NCI-H2081 treated with DMSO at 0.1 percent for 48 hours (cell line): Measurements from ENCODE around the gene DOK4.
"Not testable (repeated sequence)": the region's sequence is repeated elsewhere in the genome, so short reads cannot be mapped to it uniquely, and the experiment has no call there.

Experiments used
- DNase-seq: peaks from one replicate; lab custom pipeline; 2025; lab: John Stamatoyannopoulos, UW

DOK4 gene

GRCh38 chr16:57501492-57501891 lies 15.2 kb upstream of the DOK4 start:
- DNase-seq = no peak

GRCh38 chr16:57500578-57501111 lies 14.4 kb upstream of the DOK4 start:
- DNase-seq = no peak

- not testable (repeated sequence) for DNase-seq
Measured at GRCh38 chr16:57499941-57500340, 13.6 kb upstream of the DOK4 start.

- DNase-seq = no peak
Measured at GRCh38 chr16:57498031-57498430, 11.7 kb upstream of the DOK4 start.

- DNase-seq = no peak
Measured at GRCh38 chr16:57497121-57497520, 10.8 kb upstream of the DOK4 start.

GRCh38 chr16:57493767-57494166 lies 7.5 kb upstream of the DOK4 start:
- no peak for DNase-seq

- DNase-seq = no peak
Measured at GRCh38 chr16:57489229-57489628, 2.9 kb upstream of the DOK4 start.

- DNase-seq = no peak
Measured at GRCh38 chr16:57486858-57487834, 853 bp upstream of the DOK4 start.

- DNase-seq = no peak
Measured at GRCh38 chr16:57485091-57485915, 990 bp downstream of the DOK4 start.

GRCh38 chr16:57484515-57485005 lies 1.7 kb downstream of the DOK4 start:
- no peak for DNase-seq

GRCh38 chr16:57483725-57484514 lies 2.4 kb downstream of the DOK4 start:
- no peak for DNase-seq

- DNase-seq = no peak
Measured at GRCh38 chr16:57482845-57483545, 3.3 kb downstream of the DOK4 start.

- no peak for DNase-seq
Measured at GRCh38 chr16:57481421-57481820, 4.9 kb downstream of the DOK4 start.

GRCh38 chr16:57480754-57481230 lies 5.5 kb downstream of the DOK4 start:
- DNase-seq = no peak

- no peak for DNase-seq
Measured at GRCh38 chr16:57479976-57480753, 6.1 kb downstream of the DOK4 start.

- DNase-seq = no peak
Measured at GRCh38 chr16:57479205-57479975, 6.9 kb downstream of the DOK4 start.

GRCh38 chr16:57478396-57479204 lies 7.7 kb downstream of the DOK4 start:
- no peak for DNase-seq

- no peak for DNase-seq
Measured at GRCh38 chr16:57477531-57478202, 8.6 kb downstream of the DOK4 start.
